NB4 (cell line): ENCODE measurements around the gene SLC6A6.

ENCODE experiments used
- MYC ChIP-seq: IDR thresholded peaks from 2 replicates; pipeline ENCODE4 v1.6.1; 2011; ENCODE audit warnings: low read depth, low read length
- POLR2A ChIP-seq: IDR thresholded peaks from 2 replicates; pipeline ENCODE4 v1.6.1; 2011; ENCODE audit warnings: mild to moderate bottlenecking; ENCODE audit not compliant: insufficient read length; ENCODE audit errors: extremely low read depth
- TF ChIP-seq, protein P1 (sequence below): IDR thresholded peaks from one replicate; pipeline ENCODE4 v1.5.1; 2012; ENCODE audit warnings: low read depth, low read length

GRCh38 chr3:14410106-14410502 lies 7.7 kb downstream of the SLC6A6 start:
- TF ChIP-seq, protein P1, sequence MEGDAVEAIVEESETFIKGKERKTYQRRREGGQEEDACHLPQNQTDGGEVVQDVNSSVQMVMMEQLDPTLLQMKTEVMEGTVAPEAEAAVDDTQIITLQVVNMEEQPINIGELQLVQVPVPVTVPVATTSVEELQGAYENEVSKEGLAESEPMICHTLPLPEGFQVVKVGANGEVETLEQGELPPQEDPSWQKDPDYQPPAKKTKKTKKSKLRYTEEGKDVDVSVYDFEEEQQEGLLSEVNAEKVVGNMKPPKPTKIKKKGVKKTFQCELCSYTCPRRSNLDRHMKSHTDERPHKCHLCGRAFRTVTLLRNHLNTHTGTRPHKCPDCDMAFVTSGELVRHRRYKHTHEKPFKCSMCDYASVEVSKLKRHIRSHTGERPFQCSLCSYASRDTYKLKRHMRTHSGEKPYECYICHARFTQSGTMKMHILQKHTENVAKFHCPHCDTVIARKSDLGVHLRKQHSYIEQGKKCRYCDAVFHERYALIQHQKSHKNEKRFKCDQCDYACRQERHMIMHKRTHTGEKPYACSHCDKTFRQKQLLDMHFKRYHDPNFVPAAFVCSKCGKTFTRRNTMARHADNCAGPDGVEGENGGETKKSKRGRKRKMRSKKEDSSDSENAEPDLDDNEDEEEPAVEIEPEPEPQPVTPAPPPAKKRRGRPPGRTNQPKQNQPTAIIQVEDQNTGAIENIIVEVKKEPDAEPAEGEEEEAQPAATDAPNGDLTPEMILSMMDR = no peak
- TF ChIP-seq MYC (no peak), POLR2A (no peak)
